GM12878 (cell line): ENCODE data around the gene TTC39A. TPM values are rescaled to one million over a fixed set of nuclear protein-coding genes. Genes with fewer than 3 reads are reported as not detected.

Experiments used
- ATAC-seq: fragments of 200-7000 bp; cut with Tn5 transposase; 3 replicates; pipeline ENCODE4 v1.9.1; 2020; ENCODE audit warnings: mild to moderate bottlenecking, moderate library complexity
- BruUV-seq: library from RNA; stranded (reverse); fragments of 400-500 nt; replicated peaks from 2 replicates; lab custom pipeline; 2021; lab: Mats Ljungman, UMichigan
- CTCF ChIA-PET: fragments of 300-600 bp; sonication (Branson Sonifier 250); formaldehyde crosslinking; extraction: SDS; loops from one replicate; lab custom pipeline; 2021; ENCODE audit warnings: inconsistent platforms; lab: Yijun Ruan, JAX
- POLR2A ChIA-PET: fragments of 350-600 bp; formaldehyde crosslinking; extraction: SDS; loops from one replicate; lab custom pipeline; 2021; ENCODE audit warnings: inconsistent platforms; lab: Charles Lee
- RAD21 ChIA-PET: fragments of 300-600 bp; sonication (Branson Sonifier 250); formaldehyde crosslinking; loops from one replicate; lab custom pipeline; 2023; ENCODE audit warnings: antibody characterized with exemption; ENCODE audit not compliant: unreplicated experiment; lab: Charles Lee
- SMC1A ChIA-PET: fragments of 300-600 bp; sonication (Branson Sonifier 250); formaldehyde crosslinking; loops from one replicate; lab custom pipeline; 2023; ENCODE audit not compliant: unreplicated experiment, uncharacterized antibody; lab: Charles Lee
- DNase-seq: peaks from one replicate; pipeline ENCODE4 v3.0.0-alpha.2; 2011; ENCODE audit warnings: low read depth, low spot score
- FAIRE-seq: peaks from 3 replicates; lab custom pipeline; 2011; peaks lifted over from hg19 to GRCh38; lab: Jason Lieb, UNC
- H2AFZ ChIP-seq: 2 replicates; pipeline ENCODE4 v1.6.0; 2011; ENCODE audit warnings: low read depth, low read length, control low read depth; ENCODE audit not compliant: control insufficient read depth
- H3K27ac ChIP-seq: 2 replicates; pipeline ENCODE4 v1.5.1; 2011; ENCODE audit warnings: control low read depth; ENCODE audit not compliant: control insufficient read depth, insufficient read depth
- H3K27me3 ChIP-seq, 2 experiments: replicated peaks in 1 of 2; 2 replicates each; pipeline versions ENCODE4 v1.6.0 to v1.6.1; 2011; ENCODE audit warnings: low read length in 1 of 2; ENCODE audit not compliant: control insufficient read depth in 2 of 2, insufficient read depth in 2 of 2
- H3K36me3 ChIP-seq, 2 experiments: 2 replicates each; pipeline ENCODE4 v1.5.1; 2011; ENCODE audit warnings: low read length in 1 of 2; ENCODE audit not compliant: control insufficient read depth in 2 of 2, insufficient read depth in 2 of 2
- H3K4me1 ChIP-seq: 2 replicates; pipeline ENCODE4 v1.6.1; 2011; ENCODE audit warnings: mild to moderate bottlenecking, low read length, moderate library complexity, mixed read lengths; ENCODE audit not compliant: control insufficient read depth, insufficient read depth
- H3K4me2 ChIP-seq: 2 replicates; pipeline ENCODE4 v1.6.0; 2011; ENCODE audit warnings: control low read depth; ENCODE audit not compliant: control insufficient read depth, insufficient read depth
- H3K4me3 ChIP-seq: fragments of 200-600 bp; sonication (generic); 2 replicates; pipeline ENCODE4 v1.5.1; 2016
- H3K79me2 ChIP-seq: 2 replicates; pipeline ENCODE4 v1.6.0; 2011; ENCODE audit warnings: low read length; ENCODE audit not compliant: control insufficient read depth, insufficient read depth
- H3K9ac ChIP-seq: 2 replicates; pipeline ENCODE4 v1.8.0; 2011; ENCODE audit warnings: low read length, control low read depth, mixed read lengths; ENCODE audit not compliant: control insufficient read depth, insufficient read depth
- H3K9me3 ChIP-seq: replicated peaks from 3 replicates; pipeline ENCODE4 v1.5.1; 2011; ENCODE audit warnings: mild to moderate bottlenecking, low read length; ENCODE audit not compliant: control insufficient read depth, insufficient read depth
- H4K20me1 ChIP-seq: 2 replicates; pipeline ENCODE4 v1.6.0; 2011; ENCODE audit not compliant: control insufficient read depth, insufficient read depth
- ZBTB40 ChIP-seq: fragments of 450-650 bp; IDR thresholded peaks from 2 replicates; pipeline ENCODE4 v1.6.1; 2016; ENCODE audit warnings: mild to moderate bottlenecking, moderate library complexity, borderline replicate concordance
- ZNF24 ChIP-seq: fragments of 450-650 bp; IDR thresholded peaks from 2 replicates; pipeline ENCODE4 v1.6.1; 2017; ENCODE audit warnings: antibody characterized with exemption, mild to moderate bottlenecking
- WGBS: methylation state at CpG from one replicate; pipeline ENCODE4 v1.1.6; 2016; ENCODE audit warnings: low lambda C conversion rate; ENCODE audit not compliant: insufficient replicate concordance, insufficient coverage; ENCODE audit errors: missing lambda C conversion rate; 5-methylcytosine and 5-hydroxymethylcytosine counted together
- in situ Hi-C: fragments of 300-500 bp; cut with MboI; formaldehyde crosslinking; loops from 9 replicates; pipeline ENCODE4 v1.14.3; 2018; ENCODE audit warnings: mixed read lengths
- intact Hi-C: fragments of 100-400 bp; cut with micrococcal nuclease; formaldehyde crosslinking; loops from one replicate; pipeline ENCODE4 v1.14.2; 2022; ENCODE audit not compliant: unreplicated experiment
- polyA plus RNA-seq, 11 experiments: library from polyadenylated mRNA; depleted of rRNA in 4 of 11; unstranded in 6 of 11; stranded (reverse) in 5 of 11; fragments of >200 nt; fragmentation: Nextera tagmentation in 4 of 11; fragmentation: Illumina TruSeq in 1 of 11; extraction: Ambion mirVana in 4 of 11; extraction: Trizol in 1 of 11; gene quantifications; 1 replicate in 1 of 11; 2 replicates in 10 of 11; pipeline versions ENCODE4 v1.2.1 to v1.2.3, GENCODE V29; 2011 to 2016; ENCODE audit warnings: inconsistent platforms in 2 of 11, missing spikeins in 2 of 11, low read depth in 1 of 11
- total RNA-seq, 4 experiments: library from RNA; depleted of rRNA in 3 of 4; stranded (reverse); fragments of >200 nt in 3 of 4; fragmentation: Illumina TruSeq in 1 of 4; extraction: Trizol in 1 of 4; gene quantifications; 2 replicates each; pipeline versions ENCODE4 v1.2.1 to v1.2.3, GENCODE V29; 2013 to 2021

The TTC39A gene
- total and polyA plus RNA-seq, 10 of the 15 experiments (the other 5 are each of a cell fraction or from before 2014, with no cell fraction given), result 0.18 to 3.0 (median 1.2) TPM

GRCh38 chr1:51289676-51290488, 40.5 kb downstream of the TTC39A start (continued):
- no peak for TF ChIP-seq ZBTB40
- no peak for TF ChIP-seq ZNF24

GRCh38 chr1:51288578-51288977, 41.8 kb downstream of the TTC39A start:
- POLR2A ChIA-PET, result no interaction called here
- RAD21 ChIA-PET, result no interaction called here
- no TSS peak for BruUV-seq

More at GRCh38 chr1:51288578-51288977, 41.8 kb downstream of the TTC39A start:
- H3K4me1 ChIP-seq, result peaks cover 22% of the 10 kb centered on the region
- H3K36me3 ChIP-seq, result no peaks in the 10 kb centered on the region
- no peaks in the 10 kb centered on the region for H3K9me3 ChIP-seq
- SMC1A ChIA-PET, result interaction anchor here (1.0 to 2.0 kb wide), 3 partner anchors 8 to 68 kb away, joined by 3 to 7 read pairs (median 3); no protein-coding TSS in a partner anchor
- H3K27me3 ChIP-seq, result no peaks in the 10 kb centered on the region
- H2AFZ ChIP-seq, result no peak overlapping the region
- ATAC-seq, result no peak
- in situ Hi-C loops, result no loop called here
- no peak for TF ChIP-seq ZNF24
- TF ChIP-seq, all 136 proteins: peak for 0
- WGBS, result 57% methylated on average over 5 of the region's 5 CpGs
- CTCF ChIA-PET, result interaction anchor here (1.1 to 3.3 kb wide), 4 partner anchors 8 to 99 kb away, joined by 3 to 28 read pairs (median 6); no protein-coding TSS in a partner anchor
- DNase-seq (no peak), FAIRE-seq (no peak)
- H3K4me3 ChIP-seq, result no peak overlapping the region
- H3K27ac ChIP-seq, result no peak overlapping the region
- intact Hi-C loops, result no loop called here
- no peak overlapping the region for H3K9ac ChIP-seq
- H3K4me2 ChIP-seq, result no peak overlapping the region
- no peaks in the 10 kb centered on the region for H4K20me1 ChIP-seq
- H3K79me2 ChIP-seq, result no peaks in the 10 kb centered on the region
